Activated B cell treated with CpG ODN at 0.5 μM for 24 hours (primary cell): ENCODE data around the gene PPFIBP1. TPM values are rescaled to one million over a fixed set of nuclear protein-coding genes. Genes with fewer than 3 reads are reported as not detected.

Experiments used
- ATAC-seq: fragments of 200-7000 bp; cut with Tn5 transposase; one replicate; pipeline ENCODE4 v1.10.0; 2021; ENCODE audit warnings: low read depth, mild to moderate bottlenecking, moderate library complexity
- CTCF ChIA-PET: fragments of 350-600 bp; sonication (Branson Sonifier 250); formaldehyde crosslinking; loops from one replicate; lab custom pipeline; 2021; ENCODE audit warnings: antibody characterized with exemption; lab: Charles Lee
- POLR2A ChIA-PET: fragments of 350-600 bp; sonication (Branson Sonifier 250); formaldehyde crosslinking; loops from one replicate; lab custom pipeline; 2021; ENCODE audit warnings: antibody characterized with exemption; lab: Charles Lee
- DNase-seq: peaks from one replicate; pipeline ENCODE4 v3.0.0; 2022
- H3K27ac Mint-ChIP-seq: one replicate; pipeline ENCODE4 v1.8.0; 2020; ENCODE audit warnings: mixed read lengths
- H3K27me3 Mint-ChIP-seq: one replicate; pipeline ENCODE4 v1.8.0; 2021; ENCODE audit warnings: mixed read lengths
- H3K36me3 Mint-ChIP-seq: one replicate; pipeline ENCODE4 v1.8.0; 2021; ENCODE audit warnings: low read depth, mixed read lengths
- H3K4me1 Mint-ChIP-seq: one replicate; pipeline ENCODE4 v1.8.0; 2021; ENCODE audit warnings: mixed read lengths
- H3K4me3 Mint-ChIP-seq: one replicate; pipeline ENCODE4 v1.8.0; 2020; ENCODE audit warnings: mild to moderate bottlenecking, mixed read lengths
- H3K9me3 Mint-ChIP-seq: one replicate; pipeline ENCODE4 v1.8.0; 2020; ENCODE audit warnings: mixed read lengths
- CTCF ChIP-seq: fragments of 200-600 bp; IDR thresholded peaks from one replicate; pipeline ENCODE4 v1.8.0; 2022; ENCODE audit warnings: antibody characterized with exemption, mild to moderate bottlenecking
- intact Hi-C: fragments of 100-400 bp; cut with micrococcal nuclease; formaldehyde crosslinking; loops from one replicate; pipeline ENCODE4 v1.15.1; 2024
- total RNA-seq: library from RNA; stranded (reverse); gene quantifications from 2 replicates; pipeline ENCODE4 v1.2.3, GENCODE V29; 2022

Gene PPFIBP1
- total RNA-seq, 1 donor from 2014 or later = 8.1 TPM

GRCh38 chr12:27545665-27546064, 21.7 kb downstream of the PPFIBP1 start:
- no peak overlapping the region for H3K27ac Mint-ChIP-seq
- CTCF ChIA-PET = no interaction called here
- ATAC-seq = no peak
- POLR2A ChIA-PET = no interaction called here
- peaks cover 13% of the 10 kb centered on the region for H3K4me1 Mint-ChIP-seq
- TF ChIP-seq CTCF = no peak
- H3K36me3 Mint-ChIP-seq = peaks cover 2% of the 10 kb centered on the region
- intact Hi-C loops = no loop called here
- no peak overlapping the region for H3K4me3 Mint-ChIP-seq
- H3K27me3 Mint-ChIP-seq = peaks cover 18% of the 10 kb centered on the region
- no peaks in the 10 kb centered on the region for H3K9me3 Mint-ChIP-seq
- no peak for DNase-seq

GRCh38 chr12:27547592-27547991, 23.6 kb downstream of the PPFIBP1 start:
- Mint-ChIP-seq H3K4me3 (no peak overlapping the region), H3K27me3 (peaks cover 11% of the 10 kb centered on the region), H3K36me3 (peaks cover 2% of the 10 kb centered on the region), H3K27ac (no peak overlapping the region), H3K9me3 (no peaks in the 10 kb centered on the region), H3K4me1 (peaks cover 8% of the 10 kb centered on the region)
- no peak for ATAC-seq
- intact Hi-C loops = no loop called here
- ChIA-PET CTCF (no interaction called here), POLR2A (no interaction called here)
- TF ChIP-seq CTCF = no peak
- no peak for DNase-seq

GRCh38 chr12:27548301-27549199, 24.5 kb downstream of the PPFIBP1 start:
- Mint-ChIP-seq H3K27ac (no peak overlapping the region), H3K27me3 (peaks cover 8% of the 10 kb centered on the region), H3K4me1 (peaks cover 14% of the 10 kb centered on the region), H3K9me3 (no peaks in the 10 kb centered on the region), H3K4me3 (no peak overlapping the region), H3K36me3 (peaks cover 2% of the 10 kb centered on the region)
- DNase-seq (no peak), ATAC-seq (no peak)
- POLR2A ChIA-PET = interaction anchor here (2.6 kb wide), 1 partner anchor 25 kb away, joined by 6 read pairs; the partner anchor contains the start of gene PPFIBP1
- intact Hi-C loops = no loop called here
- CTCF ChIA-PET = no interaction called here
- TF ChIP-seq CTCF = no peak

- ChIA-PET CTCF (no interaction called here), POLR2A (interaction anchor here (0.6 to 2.6 kb wide), 2 partner anchors 15 to 25 kb away, joined by 3 to 6 read pairs; partner anchors contain the start of gene PPFIBP1)
- no peak overlapping the region for H3K4me3 Mint-ChIP-seq
- H3K9me3 Mint-ChIP-seq = no peaks in the 10 kb centered on the region
- peaks cover 6% of the 10 kb centered on the region for H3K27me3 Mint-ChIP-seq
- ATAC-seq (no peak), DNase-seq (no peak)
- peaks cover 14% of the 10 kb centered on the region for H3K4me1 Mint-ChIP-seq
- H3K36me3 Mint-ChIP-seq = peaks cover 2% of the 10 kb centered on the region
- intact Hi-C loops = no loop called here
- H3K27ac Mint-ChIP-seq = no peak overlapping the region
- TF ChIP-seq CTCF = no peak
Observed at GRCh38 chr12:27549236-27549800, 25.3 kb downstream of the PPFIBP1 start.
